ENCODE results near the gene SRD5A2.

Gene SRD5A2, protein sequence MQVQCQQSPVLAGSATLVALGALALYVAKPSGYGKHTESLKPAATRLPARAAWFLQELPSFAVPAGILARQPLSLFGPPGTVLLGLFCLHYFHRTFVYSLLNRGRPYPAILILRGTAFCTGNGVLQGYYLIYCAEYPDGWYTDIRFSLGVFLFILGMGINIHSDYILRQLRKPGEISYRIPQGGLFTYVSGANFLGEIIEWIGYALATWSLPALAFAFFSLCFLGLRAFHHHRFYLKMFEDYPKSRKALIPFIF

DNA sequence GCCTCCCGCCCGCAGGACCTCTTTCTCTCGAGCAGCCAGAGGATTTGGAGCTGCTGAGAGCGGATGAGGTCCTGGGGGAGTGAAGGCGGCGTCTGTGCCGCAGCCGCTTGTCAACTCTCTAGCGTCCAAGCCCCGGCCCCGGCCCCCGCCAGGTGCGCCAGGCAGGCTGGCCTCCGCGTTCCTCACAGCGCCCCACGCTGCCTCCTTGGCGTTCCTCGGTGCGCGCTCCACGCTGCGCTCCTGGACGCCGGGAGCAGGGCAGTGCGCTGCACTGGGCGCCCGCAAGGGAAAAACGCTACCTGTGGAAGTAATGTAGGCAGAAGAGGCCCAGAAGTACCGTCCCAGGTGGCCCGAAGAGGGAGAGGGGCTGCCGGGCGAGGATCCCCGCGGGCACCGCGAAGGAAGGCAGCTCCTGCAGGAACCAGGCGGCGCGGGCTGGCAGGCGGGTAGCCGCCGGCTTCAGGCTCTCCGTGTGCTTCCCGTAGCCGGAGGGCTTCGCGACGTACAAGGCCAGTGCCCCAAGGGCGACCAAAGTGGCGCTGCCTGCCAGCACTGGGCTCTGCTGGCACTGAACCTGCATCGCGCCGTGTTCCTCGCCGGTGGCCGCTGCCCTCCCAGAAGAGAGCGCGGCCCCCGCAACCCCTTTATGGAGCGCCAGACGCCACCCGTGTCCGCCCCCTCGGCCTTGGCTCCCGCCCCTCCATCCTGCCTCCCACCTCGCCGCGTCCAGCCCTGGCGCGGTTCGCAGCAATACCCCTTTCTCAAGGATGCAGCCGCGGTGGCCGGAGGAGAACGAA is at the start of gene SRD5A2:
TSS of gene SRD5A2 (minus strand) at position 618 of the 797 bp plus-strand sequence. CDS start at position 580, 38 bp downstream.
- TF ChIP-seq, protein P1, sequence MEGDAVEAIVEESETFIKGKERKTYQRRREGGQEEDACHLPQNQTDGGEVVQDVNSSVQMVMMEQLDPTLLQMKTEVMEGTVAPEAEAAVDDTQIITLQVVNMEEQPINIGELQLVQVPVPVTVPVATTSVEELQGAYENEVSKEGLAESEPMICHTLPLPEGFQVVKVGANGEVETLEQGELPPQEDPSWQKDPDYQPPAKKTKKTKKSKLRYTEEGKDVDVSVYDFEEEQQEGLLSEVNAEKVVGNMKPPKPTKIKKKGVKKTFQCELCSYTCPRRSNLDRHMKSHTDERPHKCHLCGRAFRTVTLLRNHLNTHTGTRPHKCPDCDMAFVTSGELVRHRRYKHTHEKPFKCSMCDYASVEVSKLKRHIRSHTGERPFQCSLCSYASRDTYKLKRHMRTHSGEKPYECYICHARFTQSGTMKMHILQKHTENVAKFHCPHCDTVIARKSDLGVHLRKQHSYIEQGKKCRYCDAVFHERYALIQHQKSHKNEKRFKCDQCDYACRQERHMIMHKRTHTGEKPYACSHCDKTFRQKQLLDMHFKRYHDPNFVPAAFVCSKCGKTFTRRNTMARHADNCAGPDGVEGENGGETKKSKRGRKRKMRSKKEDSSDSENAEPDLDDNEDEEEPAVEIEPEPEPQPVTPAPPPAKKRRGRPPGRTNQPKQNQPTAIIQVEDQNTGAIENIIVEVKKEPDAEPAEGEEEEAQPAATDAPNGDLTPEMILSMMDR (IDR thresholded peaks at IDR 0.05; ENCODE audit: control insufficient read depth, insufficient read depth, low read depth, low read length, missing control alignments): no peak
- H3K4me3 ChIP-seq (ENCODE audit: control insufficient read depth, low read depth, low read length): no peak within 1 kb of the TSS
- no peak for DNase-seq (ENCODE audit: low read depth)

- DNase-seq (ENCODE audit: low read depth): no peak
- TF ChIP-seq, protein P1 (IDR thresholded peaks at IDR 0.05; ENCODE audit: control insufficient read depth, insufficient read depth, low read depth, low read length, missing control alignments): no peak
- no peak overlapping the region for H3K4me3 ChIP-seq (ENCODE audit: control insufficient read depth, low read depth, low read length)
These were observed 25.8 kb upstream of the SRD5A2 start for GRCh38 chr2:31606509-31606908.

- no peak for DNase-seq (ENCODE audit: low read depth)
- H3K4me3 ChIP-seq (ENCODE audit: control insufficient read depth, low read depth, low read length): no peak overlapping the region
These were observed 18.0 kb upstream of the SRD5A2 start for GRCh38 chr2:31598694-31599093.

GRCh38 chr2:31586230-31586629 is 5.5 kb upstream of the SRD5A2 start:
- no peak overlapping the region for H3K4me3 ChIP-seq (ENCODE audit: control insufficient read depth, low read depth, low read length)
- DNase-seq (ENCODE audit: low read depth): no peak
- TF ChIP-seq, protein P1 (IDR thresholded peaks at IDR 0.05; ENCODE audit: control insufficient read depth, insufficient read depth, low read depth, low read length, missing control alignments): no peak

More at GRCh38 chr2:31598694-31599093, 18.0 kb upstream of the SRD5A2 start:
- TF ChIP-seq, protein P1 (IDR thresholded peaks at IDR 0.05; ENCODE audit: control insufficient read depth, insufficient read depth, low read depth, low read length, missing control alignments): no peak

DNA sequence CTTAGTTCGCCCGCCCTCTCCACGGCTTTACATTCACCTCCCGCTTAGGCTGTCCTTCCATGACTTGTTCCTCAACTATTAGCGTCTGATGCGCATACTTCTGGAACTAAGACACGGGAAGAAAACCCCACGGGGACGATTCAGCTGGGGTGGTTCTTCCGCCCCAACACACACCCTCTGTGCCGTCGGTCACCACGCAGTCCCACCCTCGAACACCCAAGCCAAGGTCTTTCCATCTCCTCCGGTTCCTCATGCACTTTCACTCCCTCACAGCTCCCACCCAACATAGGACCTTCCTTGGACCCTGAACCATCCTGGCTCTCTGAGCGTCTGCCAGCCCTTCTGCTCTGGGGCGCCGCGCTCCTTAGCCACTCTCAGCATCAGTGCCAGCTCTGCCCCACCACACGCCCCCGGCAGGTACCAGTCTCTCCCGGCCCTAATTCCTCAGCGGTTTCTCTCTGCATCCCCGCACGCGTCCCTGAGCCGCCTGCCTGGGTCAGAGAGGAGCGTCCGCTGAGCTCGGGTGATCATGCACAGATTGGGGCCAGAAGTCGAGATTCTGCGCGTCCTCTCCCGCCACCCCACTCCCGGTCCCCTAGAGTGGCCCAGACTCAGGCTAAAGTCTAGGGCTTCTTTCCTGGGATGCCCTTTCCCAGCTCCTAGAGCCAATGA is 522 bp upstream of the SRD5A2 start:
- TF ChIP-seq, protein P1 (IDR thresholded peaks at IDR 0.05; ENCODE audit: control insufficient read depth, insufficient read depth, low read depth, low read length, missing control alignments): no peak
- no peak overlapping the region for H3K4me3 ChIP-seq (ENCODE audit: control insufficient read depth, low read depth, low read length)
- DNase-seq (ENCODE audit: low read depth): no peak

DNA sequence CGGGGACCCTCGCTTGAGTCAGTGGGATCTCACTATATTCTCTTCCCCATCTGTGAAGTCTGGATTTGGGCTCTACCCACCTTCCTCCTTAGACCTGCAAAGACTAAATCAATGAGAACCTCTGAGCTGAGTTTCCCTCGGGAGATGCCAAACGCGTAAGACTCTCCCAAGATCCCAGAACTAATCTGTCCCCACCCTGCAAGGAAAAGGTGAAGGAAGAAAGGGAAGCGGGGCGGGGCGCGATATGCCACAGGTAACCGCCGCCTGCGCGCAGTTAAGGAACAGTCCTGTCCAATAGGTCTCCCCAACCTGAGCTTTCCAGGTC is 780 bp downstream of the SRD5A2 start:
- TF ChIP-seq, protein P1 (IDR thresholded peaks at IDR 0.05; ENCODE audit: control insufficient read depth, insufficient read depth, low read depth, low read length, missing control alignments): no peak
- no peak for DNase-seq (ENCODE audit: low read depth)
- no peak overlapping the region for H3K4me3 ChIP-seq (ENCODE audit: control insufficient read depth, low read depth, low read length)
